GM19438 (cell line): ENCODE results near the gene LAMA2.

Experiments used
- ATAC-seq: cut with Tn5 transposase; IDR thresholded peaks from one replicate; pipeline ENCODE4 v1.9.1; 2021; ENCODE audit warnings: low read depth; ENCODE audit not compliant: unreplicated experiment

LAMA2 gene, protein sequence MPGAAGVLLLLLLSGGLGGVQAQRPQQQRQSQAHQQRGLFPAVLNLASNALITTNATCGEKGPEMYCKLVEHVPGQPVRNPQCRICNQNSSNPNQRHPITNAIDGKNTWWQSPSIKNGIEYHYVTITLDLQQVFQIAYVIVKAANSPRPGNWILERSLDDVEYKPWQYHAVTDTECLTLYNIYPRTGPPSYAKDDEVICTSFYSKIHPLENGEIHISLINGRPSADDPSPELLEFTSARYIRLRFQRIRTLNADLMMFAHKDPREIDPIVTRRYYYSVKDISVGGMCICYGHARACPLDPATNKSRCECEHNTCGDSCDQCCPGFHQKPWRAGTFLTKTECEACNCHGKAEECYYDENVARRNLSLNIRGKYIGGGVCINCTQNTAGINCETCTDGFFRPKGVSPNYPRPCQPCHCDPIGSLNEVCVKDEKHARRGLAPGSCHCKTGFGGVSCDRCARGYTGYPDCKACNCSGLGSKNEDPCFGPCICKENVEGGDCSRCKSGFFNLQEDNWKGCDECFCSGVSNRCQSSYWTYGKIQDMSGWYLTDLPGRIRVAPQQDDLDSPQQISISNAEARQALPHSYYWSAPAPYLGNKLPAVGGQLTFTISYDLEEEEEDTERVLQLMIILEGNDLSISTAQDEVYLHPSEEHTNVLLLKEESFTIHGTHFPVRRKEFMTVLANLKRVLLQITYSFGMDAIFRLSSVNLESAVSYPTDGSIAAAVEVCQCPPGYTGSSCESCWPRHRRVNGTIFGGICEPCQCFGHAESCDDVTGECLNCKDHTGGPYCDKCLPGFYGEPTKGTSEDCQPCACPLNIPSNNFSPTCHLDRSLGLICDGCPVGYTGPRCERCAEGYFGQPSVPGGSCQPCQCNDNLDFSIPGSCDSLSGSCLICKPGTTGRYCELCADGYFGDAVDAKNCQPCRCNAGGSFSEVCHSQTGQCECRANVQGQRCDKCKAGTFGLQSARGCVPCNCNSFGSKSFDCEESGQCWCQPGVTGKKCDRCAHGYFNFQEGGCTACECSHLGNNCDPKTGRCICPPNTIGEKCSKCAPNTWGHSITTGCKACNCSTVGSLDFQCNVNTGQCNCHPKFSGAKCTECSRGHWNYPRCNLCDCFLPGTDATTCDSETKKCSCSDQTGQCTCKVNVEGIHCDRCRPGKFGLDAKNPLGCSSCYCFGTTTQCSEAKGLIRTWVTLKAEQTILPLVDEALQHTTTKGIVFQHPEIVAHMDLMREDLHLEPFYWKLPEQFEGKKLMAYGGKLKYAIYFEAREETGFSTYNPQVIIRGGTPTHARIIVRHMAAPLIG (N-terminal part only)

DNA sequence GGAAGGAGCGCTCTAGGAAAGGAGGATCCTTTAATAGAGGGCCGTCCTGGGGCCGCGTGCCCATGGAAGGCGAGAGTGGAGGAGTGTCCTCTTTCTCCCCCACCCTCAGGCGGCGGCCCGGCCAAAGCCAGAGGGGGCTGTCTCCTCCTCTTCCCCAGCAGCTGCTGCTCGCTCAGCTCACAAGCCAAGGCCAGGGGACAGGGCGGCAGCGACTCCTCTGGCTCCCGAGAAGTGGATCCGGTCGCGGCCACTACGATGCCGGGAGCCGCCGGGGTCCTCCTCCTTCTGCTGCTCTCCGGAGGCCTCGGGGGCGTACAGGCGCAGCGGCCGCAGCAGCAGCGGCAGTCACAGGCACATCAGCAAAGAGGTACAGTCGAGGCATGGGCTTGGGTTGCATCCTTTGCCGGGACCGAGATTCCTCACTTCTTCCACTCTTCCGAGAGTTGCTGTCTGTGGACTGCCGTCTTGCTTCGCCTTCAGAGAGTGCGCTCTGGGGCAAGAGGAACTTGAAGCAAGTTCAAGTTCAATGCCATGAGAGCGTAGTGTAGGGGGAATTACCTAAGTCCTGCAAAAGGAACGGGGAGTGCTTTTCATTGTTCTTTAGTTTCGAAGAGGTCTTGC, at the start of gene LAMA2:
Gene LAMA2 (plus strand): TSS at position 148 of the 621 bp plus-strand sequence. CDS start 108 bp downstream, at position 256.
- no peak for ATAC-seq

DNA sequence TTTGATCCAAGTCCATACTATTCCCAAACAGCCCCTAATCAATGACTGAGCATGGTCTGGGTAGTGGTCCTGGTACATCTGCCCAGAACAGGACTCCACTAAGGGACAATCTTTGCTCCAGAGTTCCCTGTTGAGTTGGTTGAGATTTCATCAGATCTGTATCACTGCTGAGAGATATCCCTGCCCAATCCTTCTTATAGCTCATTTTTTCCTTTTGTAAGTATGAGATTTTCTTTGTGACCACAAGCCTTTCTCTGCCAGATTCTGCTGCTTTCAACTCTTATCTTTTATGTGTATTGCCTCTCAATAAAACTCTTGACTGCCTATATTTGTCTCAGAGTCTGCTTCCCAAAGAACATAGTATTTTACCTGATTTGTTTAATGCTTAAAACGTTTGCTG, 46.2 kb upstream of the LAMA2 start:
- no peak for ATAC-seq

DNA sequence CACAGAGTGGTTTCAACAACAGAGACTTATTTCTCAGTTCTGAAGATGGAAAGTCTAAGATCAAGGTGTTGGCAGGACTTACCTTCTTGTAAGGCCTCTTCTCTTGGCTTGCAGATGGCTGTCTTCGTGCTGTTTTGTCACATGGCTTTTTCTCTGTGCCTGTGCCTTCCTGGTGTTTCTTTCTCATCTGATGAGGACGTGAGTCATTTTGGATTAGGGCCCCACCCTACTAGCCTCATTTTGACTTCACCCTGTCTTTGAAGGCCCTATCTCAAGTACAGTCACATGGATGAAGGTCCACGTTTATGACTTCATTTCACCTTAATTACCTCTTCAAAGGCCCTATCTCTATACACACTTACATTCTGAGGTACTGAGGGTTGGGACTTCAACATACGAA, 41.4 kb upstream of the LAMA2 start:
- ATAC-seq = no peak

DNA sequence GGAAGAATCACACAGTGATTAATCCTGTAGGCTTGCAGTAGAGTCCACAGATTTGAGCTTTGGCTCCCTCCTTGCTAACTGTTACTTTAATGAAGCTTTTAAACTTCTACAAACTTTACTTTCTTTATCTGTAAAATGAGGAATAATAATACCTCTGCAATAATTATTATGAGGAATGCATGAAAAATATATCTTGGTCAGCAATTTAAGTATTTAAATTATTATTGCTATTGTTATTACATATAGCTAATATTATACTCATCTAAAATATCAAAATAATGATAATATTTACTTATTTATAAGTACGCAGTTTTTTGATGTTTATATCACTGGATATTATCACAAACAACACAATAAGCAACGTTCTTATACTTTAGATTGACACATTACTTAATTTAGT, 38.3 kb upstream of the LAMA2 start:
- no peak for ATAC-seq

DNA sequence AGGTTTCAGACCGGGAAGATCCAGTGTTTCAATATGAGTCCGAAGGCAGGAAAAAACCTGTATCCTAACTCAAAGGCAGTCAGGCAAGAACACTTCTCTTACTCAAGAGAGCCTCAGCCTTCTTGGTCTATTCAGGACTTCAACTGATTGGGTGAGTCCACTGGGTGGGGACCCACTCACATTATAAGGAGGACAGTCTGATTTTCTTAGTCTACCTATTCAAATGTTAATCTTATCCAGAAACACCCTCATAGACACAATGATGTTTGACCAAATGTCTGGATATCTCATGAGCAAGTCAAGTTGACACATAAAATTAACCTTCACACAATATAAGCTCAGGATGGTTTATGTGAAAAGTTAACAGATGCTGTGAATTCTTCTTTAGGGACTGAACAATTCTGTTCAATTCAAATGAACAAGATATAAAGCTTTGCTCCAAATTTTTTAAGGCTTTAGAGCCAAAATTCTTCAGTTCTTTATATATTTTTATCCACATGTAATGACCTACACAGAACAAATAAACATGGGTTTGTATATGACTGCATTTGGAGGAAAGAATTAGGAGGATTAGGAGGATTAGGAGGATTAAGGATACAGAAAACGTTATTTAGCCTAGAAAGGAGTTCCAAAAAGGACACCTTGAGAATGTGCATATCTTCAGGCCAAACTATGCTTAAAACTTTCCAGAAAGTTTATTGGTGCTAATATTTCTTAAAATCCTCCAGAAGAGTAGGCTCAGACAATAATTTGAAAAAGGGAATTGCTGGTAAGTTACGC, 35.3 kb upstream of the LAMA2 start:
- no peak for ATAC-seq

DNA sequence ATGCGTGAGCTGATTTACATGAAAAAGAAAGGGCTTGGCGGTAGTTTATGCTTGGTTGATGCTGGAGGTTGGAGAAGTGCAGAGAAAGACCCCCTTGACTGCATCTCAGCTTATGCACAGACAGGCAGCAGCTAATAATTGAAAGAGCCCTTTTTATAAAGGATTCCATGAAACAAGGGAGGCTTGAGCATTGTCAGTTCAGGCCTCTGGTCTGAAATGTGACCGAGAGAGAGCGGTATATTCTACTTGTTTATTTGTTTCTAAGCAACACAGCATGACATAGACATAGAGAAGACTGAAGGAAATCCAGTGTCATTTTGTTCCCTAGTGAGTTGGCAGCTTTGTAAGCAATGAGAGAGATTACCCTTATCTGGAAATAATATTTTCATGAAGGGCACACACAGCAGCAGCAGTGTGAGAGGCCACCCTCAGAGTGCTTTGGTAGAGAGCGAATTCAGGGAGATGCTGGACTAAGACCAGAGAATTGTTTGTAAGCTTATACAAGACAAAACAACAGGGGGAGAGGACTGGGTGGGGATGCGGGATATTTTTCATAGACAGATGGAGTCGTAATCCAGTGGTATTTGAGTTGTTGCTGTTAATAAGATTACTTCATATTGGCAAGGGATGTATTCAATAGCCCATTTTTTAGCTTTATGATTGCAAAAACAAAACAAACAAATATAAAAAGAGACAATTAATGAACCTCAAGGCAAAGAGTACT, 34.6 kb upstream of the LAMA2 start:
- no peak for ATAC-seq

DNA sequence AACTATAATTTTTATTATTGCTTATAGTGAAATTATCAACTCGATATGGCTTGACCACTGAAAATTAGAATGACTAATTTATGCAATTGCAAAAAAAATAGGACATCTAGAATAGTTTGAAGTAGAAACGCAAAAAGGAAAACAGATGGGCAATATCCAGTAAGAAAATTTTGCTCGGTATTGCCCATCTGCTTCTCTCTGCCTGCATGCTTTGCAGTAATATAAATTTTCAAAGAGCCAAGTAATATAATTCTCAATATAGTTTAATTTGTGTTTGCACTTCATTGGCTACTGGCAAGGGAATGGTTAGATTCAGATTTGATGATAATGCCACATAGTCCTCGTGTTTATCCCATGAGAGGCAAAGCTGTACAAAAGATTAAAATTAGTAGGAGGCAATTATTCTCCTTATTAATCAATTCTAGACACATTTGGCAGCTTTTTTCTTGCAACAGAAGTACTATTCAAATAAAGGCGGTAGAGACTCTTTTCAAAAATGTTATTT, 27.3 kb upstream of the LAMA2 start:
- no peak for ATAC-seq

DNA sequence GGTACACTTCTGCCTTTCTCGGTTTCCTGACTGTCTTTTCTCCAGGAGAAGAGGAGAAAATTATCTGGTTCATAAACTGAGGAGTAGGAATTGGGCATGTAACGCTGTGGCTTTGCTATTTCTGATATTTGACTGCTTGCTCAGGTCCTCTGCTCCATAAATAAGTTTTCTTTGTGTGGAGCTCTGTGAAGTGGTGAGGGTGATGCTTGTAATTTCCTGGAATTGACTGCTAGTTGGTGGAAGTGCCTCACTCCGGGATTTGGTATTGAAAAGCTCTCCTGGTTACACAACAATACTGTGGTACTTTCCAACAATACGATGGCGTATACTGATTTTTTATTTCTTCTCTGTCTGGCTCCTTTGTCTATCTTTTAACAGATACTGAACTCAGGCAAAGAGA, 25.1 kb upstream of the LAMA2 start:
- ATAC-seq = no peak

DNA sequence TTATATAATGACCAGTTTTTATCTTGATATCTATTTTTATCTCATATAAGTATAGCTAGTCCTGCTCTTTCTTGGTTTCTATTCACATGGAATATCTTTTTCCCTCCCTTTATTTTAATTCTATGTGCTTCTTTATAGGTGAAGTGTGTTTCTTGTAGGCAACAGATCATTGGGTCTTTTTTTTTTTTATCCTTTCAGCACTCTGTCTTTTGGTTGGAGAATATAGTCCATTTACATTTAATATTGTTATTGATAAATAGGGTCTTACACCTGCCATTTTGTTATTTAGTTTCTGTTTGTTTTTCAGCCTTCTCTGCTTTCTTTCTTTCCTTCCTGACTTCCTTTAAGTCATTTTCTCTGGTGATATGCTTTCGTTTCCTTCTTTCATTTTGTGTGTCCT, 22.2 kb upstream of the LAMA2 start:
- ATAC-seq = no peak

DNA sequence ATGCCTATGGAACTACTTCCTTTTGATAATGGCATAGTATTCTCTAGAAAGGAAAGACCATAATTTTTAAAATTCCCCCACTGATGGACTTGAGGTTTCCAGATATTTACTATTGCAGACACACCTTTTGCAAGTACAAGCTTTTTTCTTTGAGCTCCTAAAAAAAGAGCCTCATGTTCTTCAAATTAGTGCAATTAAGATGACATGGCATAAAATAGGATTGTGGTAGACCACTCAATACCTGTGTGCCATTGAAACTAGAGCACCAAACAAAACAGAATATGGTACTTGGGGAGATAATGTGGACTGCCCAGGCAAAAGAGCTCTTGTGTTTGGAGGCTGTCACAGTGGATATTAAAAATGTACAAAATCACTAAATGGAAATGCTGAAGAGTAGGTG, 19.0 kb upstream of the LAMA2 start:
- ATAC-seq = no peak

DNA sequence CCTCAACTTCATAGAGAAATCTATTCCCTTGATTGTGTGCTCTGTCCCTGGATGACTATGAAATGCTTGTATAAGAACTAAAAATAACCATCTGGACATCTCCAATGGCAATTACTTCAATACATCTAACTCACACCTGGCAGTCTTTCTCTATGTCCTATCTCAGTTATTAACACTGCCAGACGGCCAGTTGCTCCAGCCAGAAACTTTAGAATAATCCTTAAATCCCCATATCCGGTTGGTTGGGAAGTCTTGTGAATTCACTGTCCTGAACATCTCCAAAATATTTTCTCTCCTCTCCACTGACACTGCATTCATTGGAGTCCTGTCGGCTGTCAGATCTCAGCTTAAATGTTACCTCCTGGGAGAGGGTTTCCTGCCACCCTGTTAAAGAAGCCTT, 12.2 kb upstream of the LAMA2 start:
- ATAC-seq = no peak

DNA sequence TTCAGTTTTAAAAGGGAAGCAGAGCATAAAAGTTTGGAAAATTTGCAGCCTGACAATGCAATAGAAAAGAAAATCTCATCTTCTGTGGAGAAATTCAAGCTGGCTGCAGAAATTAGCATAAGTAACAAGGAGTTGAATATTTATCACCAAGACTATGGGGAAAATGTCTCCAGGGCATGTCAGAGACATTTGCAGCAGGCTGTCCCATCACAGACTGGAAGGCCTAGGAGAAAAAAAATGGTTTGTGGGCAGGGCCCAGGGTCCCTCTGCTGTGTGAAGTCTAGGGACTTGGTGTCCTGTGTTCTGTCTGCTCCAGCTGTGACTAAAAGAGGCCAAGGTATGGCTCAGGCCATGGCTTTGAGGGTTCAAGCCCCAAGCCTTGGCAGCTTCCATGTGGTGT, 8.1 kb upstream of the LAMA2 start:
- no peak for ATAC-seq

DNA sequence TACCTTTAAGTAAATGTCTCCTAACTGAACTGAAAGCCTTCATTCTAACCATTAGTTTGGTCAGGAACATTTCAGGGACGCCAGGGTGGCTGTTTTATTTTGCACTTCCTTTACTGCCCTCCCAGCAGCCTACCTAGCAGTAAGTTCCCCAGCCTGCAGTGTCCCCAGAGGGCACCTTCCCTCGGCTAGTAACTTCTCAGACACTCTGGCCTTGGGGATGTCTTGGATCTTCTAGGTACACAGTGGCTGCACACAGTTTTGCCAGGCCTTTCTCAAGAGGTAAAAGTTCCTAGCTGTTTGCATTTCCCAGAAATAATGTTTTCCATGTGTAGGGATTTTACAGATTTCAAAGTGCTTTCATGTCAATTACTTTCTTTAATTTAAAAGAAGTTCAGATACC, 378 bp upstream of the LAMA2 start:
- no peak for ATAC-seq

DNA sequence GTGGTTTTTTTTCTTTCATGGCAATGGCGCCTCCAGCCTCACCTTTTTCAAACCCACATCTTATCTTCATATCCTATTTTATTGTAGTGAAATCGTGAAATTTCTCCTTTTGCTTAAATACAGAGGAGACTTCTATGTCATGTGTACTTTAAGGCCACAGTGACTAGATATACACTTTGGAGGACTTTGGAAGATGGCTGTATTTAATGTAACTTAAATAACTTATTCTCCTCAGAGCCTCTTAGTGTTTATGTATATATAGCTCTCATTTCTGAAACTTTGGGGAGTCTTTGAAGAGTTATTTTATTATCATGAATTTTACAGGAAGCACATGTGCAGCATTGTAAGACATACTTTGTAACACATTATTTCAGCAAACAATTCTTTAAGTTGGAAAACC, 968 bp downstream of the LAMA2 start:
- ATAC-seq = no peak

DNA sequence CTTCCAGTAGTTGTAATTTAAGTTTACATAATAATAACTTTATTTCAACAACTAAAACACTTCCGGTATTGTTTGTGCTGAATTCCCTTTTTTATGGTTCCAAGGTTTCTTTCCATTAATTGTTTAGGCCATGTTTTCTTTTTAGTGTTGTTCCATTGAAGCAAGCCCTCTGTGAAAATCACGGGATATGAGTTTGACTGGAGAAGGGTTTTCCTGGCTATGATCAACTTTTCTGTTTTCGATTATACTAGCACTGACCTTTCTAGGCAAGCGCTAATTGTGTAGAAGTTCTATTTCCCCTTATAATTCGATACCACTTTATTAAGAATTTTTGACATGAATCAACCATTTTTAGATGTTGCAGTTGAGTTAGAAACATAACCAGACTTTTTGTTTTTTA, 2.4 kb downstream of the LAMA2 start:
- ATAC-seq = no peak

DNA sequence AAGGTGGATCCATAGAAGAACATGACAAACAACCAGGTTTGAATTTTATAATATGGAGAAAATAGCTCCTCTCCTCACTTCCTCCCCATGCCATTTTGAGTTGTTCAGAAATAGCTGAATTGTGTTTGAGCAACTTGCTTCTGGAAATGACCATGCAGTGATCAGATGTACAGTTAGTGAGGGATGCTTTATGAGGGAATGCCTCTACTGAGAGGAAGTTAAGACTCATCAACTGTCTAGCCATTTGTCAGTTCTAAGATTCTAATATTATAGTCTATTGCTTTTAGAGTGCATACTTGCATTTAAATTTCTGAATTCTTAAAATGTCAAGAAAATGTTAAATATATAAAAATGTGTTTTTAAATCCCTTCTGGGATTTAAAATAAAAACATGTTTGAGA, 3.8 kb downstream of the LAMA2 start:
- ATAC-seq = no peak

DNA sequence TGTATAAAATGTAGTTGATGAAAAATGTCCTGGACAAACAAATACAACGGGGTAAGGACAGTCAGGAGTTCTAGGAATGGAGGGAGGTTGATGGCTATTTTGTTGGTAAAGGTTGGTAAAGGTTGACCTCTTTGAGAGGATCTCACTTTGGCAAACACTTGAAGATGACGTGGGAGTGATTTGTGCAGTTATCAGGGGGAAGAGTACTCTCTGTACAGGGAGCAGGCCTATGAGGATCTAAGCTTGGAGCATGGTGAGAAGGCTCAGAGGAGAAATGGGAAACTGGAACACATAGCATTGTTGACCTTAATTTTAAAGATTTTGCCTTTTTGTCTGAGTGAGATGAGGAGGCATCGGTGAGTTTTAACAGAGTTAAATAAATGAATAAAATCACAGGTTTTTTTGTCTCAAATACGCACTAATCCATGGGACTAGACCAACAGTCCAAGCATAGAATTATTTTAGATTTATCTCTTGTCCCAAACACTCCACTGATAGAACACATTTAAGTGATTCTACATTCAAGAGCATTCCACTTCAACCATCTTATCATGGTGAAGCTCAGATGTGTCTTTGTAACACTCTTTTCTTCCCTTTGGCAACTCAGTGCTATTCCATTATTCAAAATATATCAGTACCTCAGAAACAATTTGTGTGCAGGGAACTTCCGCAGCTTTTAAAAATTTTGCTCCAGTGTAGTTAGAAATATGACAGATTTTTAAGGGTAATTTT, 5.7 kb downstream of the LAMA2 start:
- no peak for ATAC-seq

DNA sequence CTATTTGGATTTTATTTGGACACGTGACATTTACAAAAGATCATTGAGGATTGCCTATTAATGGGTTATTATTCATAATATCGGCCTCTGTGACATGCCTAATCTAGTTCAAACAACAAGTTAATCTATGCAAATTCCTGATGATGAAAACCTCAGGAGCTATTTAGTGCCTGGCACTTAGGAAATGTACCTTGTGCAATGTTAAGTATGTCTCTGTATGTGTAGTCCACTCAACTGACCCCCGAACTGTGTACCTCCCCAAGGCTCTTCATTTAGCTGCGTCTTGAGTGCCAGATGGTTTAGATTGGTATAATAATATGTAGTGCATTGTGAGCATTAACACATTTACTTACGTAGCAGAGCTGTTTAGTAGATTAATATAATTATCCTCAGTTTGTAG, 6.9 kb downstream of the LAMA2 start:
- no peak for ATAC-seq
